GM21528 (cell line): ENCODE data around the gene GJB2.
A peak's percentile ranks its signal among the peaks of the same experiment; 100 is the strongest.
"Not testable (repeated sequence)": the region's sequence is repeated elsewhere in the genome, so short reads cannot be mapped to it uniquely, and the experiment has no call there.

Source experiments
- ATAC-seq: cut with Tn5 transposase; IDR thresholded peaks from one replicate; pipeline ENCODE4 v1.9.1; 2021; ENCODE audit warnings: mild to moderate bottlenecking, moderate library complexity; ENCODE audit not compliant: unreplicated experiment, low FRiP score

Gene GJB2

DNA sequence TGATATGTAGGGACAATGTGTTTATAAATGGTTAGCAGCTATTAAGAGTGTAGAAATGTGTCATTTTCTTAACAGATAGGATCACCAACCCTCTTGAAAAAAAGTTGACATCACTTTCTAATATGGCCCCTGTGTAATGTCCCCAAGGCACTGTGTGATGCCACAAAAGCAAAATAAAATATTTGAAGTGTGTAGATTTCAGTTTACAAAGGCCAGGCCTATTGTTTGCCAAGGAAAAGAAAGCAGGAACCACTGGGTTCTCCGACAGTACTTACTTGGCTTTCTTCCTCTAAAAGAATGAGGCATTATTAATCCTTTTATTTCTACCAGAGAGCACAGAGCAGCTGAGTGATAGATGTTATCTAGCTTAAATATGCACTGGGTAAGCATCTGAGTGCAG, 21.4 kb downstream of the GJB2 start:
- no peak for ATAC-seq

GRCh38 chr13:20170921-20171320, 21.8 kb downstream of the GJB2 start:
- ATAC-seq, result no peak

DNA sequence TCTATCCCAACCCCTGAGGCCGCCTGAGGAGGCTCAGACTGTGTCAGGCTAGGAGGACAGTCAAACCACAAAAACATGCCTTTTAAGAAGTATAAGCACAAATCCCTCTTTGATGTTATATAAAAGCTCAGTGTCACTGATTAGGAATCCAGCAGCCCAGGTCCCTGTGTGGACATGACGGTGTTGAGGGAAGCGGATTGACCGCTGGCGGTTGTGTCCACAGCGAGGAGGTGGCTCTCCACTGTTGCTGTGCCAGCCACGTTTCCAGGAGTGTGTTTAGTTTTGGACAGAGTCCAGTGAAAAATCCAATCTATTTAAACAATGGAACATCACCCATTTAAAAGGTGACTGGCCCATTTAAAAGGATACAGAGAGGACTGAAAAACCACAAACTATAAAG, 24.3 kb downstream of the GJB2 start:
- ATAC-seq, result no peak

GRCh38 chr13:20165417-20166257, 27.1 kb downstream of the GJB2 start:
- no peak for ATAC-seq

DNA sequence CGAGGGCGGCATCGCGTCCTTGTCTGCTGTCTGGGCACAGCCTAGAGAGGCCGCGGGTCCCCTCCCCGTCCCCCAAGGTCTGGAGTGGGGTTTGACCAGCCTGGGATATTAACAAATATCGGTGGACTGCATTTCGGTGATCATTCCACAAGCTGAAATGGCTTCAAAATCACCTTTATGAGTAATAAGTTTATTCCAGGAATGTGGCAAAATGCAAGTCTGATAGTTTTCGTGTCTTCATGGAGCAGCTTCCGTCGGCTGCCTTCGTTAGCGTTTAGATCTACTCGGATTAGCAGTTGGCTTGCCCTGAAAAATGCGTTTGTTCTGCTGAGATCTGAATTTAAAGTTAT, 30.8 kb downstream of the GJB2 start:
- no peak for ATAC-seq

GRCh38 chr13:20161275-20161950, 31.3 kb downstream of the GJB2 start:
- ATAC-seq, result peak; percentile 53

DNA sequence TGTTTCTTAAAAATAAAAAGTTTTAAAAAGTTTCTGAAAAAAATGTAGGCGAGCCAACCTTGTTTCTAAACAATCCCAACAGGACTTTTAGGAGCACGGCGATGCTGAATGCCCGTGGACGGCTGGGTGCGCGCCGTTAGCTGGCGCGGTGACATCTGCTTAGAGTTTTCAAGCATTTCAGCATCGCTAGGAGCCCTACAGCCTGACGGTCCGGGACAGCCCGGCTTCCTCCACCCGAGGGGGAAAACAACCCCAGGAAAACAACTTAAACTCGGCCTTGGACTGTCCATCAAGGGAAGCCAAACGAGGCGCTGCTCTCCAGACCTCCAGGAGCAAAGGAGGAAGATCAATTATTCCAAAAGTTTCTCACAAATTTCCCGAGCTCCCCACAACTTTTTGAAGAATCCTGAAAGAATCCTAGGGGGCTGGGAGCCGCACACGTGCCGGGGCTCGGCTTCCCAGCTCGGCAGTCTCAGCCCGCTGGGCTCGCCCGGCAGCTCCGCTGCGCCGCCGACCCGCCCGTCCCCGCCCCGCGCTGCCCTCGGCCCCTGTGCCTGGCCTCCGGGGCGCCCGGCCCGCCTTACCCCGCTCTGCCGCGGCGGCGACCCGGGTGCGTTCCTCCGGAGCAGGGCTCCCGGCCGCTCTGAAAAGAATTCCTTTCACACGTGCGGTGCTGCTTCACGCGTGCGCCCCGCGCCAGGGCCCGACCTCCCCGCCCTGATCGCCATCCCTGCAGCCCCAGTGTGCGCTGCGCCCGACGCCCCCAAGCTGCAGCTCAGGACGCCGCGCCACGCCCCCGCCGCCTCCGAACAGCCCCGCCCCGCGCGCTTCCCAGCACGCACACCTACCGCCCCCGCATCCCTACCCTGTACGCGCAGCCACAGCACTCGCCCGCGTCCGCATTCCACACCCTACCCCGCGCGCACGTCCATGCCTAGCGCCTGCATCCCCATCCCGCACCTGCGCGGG, 32.1 kb downstream of the GJB2 start, which contains the start of gene GJA3:
GJA3 (minus strand) TSS at position 747 of the 969 bp plus-strand sequence. CDS start 17,764 bp downstream, outside the sequence.
- peak; percentile 61 for ATAC-seq

GRCh38 chr13:20159646-20160305, 33.0 kb downstream of the GJB2 start:
- no peak for ATAC-seq

DNA sequence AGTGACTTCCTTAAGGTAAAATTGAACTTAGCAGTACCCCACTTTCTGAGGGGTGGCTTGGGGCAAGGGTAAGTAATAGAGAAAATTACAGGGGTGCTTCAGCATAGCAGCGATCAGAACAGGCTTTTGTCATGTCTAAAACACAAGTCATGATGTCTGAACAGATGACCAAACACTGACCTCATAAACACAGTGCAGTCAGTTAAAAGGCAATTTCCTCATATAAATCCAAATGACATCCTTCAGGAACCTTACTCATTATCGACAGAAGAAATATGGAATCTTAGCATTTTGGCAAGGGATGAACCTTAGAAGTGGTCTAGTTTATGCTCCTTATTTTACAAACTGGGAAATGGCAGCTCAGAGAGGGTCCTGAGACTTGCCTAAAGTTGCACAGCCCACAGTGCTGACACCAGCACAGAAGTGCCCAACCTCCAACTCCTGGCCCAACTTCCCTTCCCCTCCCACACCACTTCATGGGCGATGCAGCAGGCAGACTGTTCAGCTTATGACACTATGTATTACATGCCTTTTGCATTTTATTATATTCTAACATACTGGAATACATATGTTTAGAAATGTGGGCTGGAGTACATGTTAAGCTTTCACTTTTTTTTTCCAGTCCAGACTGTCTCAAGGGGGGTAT, 35.5 kb downstream of the GJB2 start:
- ATAC-seq, result no peak

- ATAC-seq, result no peak
Measured at GRCh38 chr13:20156702-20157101, 36.0 kb downstream of the GJB2 start.

GRCh38 chr13:20153290-20153689, 39.4 kb downstream of the GJB2 start:
- ATAC-seq, result not testable (repeated sequence)

DNA sequence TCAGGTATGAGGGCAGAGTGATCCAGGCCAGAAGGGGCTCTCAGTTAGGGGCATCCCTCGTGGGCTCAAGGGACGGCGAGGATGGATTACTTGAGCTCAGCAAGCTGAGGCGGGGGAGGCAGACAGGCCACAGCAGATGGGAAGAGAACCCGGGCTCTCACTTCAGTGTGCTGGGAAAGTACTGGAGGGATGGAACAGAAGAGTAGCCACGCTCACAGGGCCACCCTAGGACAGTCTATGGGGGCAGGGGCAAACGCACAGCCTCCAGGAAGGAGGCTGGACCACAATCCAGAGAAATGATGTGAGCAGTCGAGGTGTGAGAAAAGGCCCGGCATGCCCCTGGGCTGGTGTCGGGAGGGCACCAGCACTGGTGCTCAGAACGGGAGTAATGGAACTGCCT, 41.1 kb downstream of the GJB2 start:
- ATAC-seq, result no peak

DNA sequence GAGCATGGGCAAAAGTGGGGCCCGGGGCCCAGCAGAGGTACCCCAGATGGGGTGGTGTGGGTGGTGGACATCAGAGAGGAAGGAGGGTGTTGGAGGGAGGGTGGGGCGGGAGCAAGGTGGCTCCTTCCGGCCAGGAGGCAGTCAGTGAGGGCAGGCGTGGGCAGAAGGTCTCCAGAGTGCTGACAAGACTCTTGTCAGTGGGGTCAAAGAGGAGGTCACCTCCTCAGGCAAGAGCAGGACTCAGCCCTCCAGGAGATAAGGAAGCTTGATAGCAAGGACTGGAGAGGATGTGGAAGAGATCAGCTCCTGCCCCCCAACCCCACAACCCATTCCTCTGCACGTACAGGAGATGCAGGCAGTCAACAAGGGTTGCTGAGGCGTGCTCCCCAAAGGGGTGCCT, 41.7 kb downstream of the GJB2 start:
- no peak for ATAC-seq

DNA sequence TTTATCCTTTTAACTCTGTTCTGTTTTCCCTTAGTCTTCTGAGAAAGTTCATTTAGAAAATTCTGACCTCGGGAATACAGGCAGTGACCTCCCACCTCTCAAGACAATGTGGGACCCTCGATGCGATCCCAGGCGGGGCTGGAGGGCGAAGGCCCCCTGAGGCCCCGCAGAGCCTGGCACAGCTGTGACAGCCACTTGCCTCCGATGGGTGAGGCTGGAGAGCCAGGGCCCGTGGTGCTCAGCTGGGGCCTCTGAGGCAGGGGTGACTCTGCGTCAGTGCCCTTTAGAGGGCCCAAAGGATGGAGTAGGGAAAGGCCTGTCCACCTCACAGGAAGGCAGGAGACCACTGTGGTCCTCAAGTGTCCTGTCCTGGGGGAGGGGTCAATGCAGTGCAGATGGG, 42.2 kb downstream of the GJB2 start:
- ATAC-seq, result no peak

- ATAC-seq, result no peak
Measured at GRCh38 chr13:20149762-20150161, 43.0 kb downstream of the GJB2 start.

DNA sequence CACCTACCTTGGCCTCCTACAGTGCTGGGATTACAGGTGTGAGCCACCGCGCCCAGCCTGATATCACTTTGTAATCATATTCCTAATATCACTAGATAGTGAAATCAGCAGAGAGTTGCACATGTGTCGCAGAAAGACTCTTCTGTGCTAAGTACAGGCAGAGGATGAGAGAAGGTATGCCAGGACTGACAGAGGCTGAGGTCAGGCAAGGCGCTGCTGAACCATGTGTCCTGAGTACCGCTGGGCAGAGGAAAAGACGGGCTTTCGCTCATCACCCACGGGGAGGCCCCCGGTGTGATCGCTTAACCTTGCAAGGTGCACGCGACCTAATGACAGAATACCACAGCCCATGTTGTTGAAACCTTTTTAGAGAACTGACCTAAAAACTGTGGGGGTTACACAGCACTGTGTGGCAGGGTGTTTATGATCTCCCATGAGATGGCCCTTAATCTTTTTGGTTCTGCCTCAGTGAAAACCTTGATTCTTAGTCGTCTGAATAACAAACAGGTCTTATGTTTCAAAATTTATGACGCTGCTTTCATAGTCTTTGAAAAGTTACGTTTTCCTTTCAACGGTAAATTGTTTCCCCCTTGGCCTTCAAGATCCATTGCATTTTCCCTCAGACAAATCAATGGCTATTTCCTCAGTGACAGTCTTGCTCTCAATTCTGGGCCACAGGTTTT, 44.1 kb downstream of the GJB2 start:
- ATAC-seq, result no peak

- no peak for ATAC-seq
Measured at GRCh38 chr13:20146381-20146780, 46.4 kb downstream of the GJB2 start.

DNA sequence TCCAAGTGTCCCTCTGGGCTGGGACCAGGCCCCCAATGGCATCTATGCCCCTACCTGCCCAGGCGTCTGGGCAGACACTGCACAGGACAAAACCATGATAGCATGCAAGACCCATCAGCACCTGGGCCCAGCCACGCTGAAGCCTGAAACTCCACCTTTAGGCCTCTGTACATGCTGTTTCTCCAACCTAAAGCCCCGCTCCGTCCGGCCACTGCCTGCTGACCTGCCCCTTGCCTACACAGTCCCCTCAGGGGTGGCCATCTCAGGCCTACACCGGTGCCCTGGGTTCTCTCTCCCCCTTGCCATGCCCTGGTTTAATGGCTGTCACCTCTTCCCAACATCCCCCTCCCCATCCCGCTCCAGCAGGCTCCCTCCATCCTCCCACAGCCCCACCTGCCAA, 47.2 kb downstream of the GJB2 start:
- no peak for ATAC-seq

DNA sequence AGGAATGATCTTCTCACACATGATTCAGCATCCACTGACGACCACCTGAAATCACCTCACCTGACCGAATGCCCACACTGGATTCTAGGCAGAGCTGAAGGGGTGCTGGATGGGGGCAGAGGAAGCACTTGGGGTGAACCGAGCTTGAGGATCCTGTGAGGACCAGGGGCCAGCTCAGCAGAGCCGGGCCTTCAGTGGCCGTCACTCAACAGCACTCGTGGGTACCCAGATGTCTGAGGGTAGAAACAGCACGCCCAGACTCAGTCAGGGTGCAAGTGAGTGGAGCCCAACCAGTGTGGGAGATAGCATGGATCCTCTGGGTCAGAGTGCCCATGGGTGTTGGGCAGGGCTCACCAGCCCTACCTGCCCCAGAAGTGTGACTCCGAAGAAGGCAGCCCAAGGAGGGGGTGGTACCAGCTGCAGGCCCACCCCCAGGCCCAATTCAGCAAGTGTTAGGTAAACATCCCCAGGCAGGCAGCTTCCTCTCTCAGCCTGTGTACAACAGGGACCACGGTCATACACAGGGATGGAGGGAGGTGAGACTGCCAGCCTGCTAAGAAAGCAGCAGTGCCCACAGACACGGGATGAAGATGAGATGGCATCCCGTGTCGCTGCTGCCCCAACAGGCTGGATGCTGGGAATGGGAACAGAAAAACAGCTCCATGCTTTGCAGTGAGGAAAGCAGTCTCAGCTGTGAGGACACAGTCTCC, 48.4 kb downstream of the GJB2 start:
- no peak for ATAC-seq
